ENCODE results near the gene PDCD1LG2.
"Not testable (repeated sequence)": the region's sequence is repeated elsewhere in the genome, so short reads cannot be mapped to it uniquely, and the experiment has no call there.

- TF ChIP-seq, protein P1, sequence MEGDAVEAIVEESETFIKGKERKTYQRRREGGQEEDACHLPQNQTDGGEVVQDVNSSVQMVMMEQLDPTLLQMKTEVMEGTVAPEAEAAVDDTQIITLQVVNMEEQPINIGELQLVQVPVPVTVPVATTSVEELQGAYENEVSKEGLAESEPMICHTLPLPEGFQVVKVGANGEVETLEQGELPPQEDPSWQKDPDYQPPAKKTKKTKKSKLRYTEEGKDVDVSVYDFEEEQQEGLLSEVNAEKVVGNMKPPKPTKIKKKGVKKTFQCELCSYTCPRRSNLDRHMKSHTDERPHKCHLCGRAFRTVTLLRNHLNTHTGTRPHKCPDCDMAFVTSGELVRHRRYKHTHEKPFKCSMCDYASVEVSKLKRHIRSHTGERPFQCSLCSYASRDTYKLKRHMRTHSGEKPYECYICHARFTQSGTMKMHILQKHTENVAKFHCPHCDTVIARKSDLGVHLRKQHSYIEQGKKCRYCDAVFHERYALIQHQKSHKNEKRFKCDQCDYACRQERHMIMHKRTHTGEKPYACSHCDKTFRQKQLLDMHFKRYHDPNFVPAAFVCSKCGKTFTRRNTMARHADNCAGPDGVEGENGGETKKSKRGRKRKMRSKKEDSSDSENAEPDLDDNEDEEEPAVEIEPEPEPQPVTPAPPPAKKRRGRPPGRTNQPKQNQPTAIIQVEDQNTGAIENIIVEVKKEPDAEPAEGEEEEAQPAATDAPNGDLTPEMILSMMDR (IDR thresholded peaks at IDR 0.05), result not testable (repeated sequence)
- TF ChIP-seq POLR2A, POLR2AphosphoS5, EP300 (IDR thresholded peaks at IDR 0.05): not testable (repeated sequence)
Measured at GRCh38 chr9:5464831-5465330, 45.5 kb upstream of the PDCD1LG2 start.

Measured in gastroesophageal sphincter (tissue), 3 donors.